Tibial artery (tissue), 4 donors: Measurements from ENCODE around the gene EPB41L4B.

Source experiments
- DNase-seq, 2 donors: peaks; one replicate each; pipeline ENCODE4 v3.0.0-alpha.2; 2019
- H3K27ac ChIP-seq, 2 donors: fragments of 200-600 bp; sonication (generic) in 1 of 2; 1 replicate in 1 of 2; 2 replicates in 1 of 2; pipeline ENCODE4 v1.5.1; 2018 to 2019; ENCODE audit warnings: mild to moderate bottlenecking in 1 of 2
- H3K27me3 ChIP-seq, 2 donors: fragments of 200-600 bp; sonication (generic) in 1 of 2; one replicate each; pipeline versions ENCODE4 v1.5.1 to v1.6.0; 2016 to 2019
- H3K36me3 ChIP-seq, 3 donors: fragments of 200-600 bp; sonication (generic) in 2 of 3; one replicate each; pipeline ENCODE4 v1.5.1; 2016 to 2019; ENCODE audit warnings: mild to moderate bottlenecking in 2 of 3
- H3K4me1 ChIP-seq, 4 donors: fragments of 200-600 bp; sonication (generic) in 2 of 4; 1 replicate in 3 of 4; 2 replicates in 1 of 4; pipeline ENCODE4 v1.5.1; 2016 to 2019
- H3K4me3 ChIP-seq, 2 donors: fragments of 200-600 bp; sonication (generic) in 1 of 2; 1 replicate in 1 of 2; 2 replicates in 1 of 2; pipeline ENCODE4 v1.5.1; 2018 to 2019; ENCODE audit warnings: mild to moderate bottlenecking in 2 of 2
- H3K9me3 ChIP-seq, 3 donors: fragments of 200-600 bp; sonication (generic) in 1 of 3; one replicate each; pipeline ENCODE4 v1.5.1; 2016 to 2019
- intact Hi-C: fragments of 100-400 bp; cut with DNase I; formaldehyde crosslinking; loops from one replicate; pipeline ENCODE4 v1.15.0; 2023; ENCODE audit warnings: low total_unique reads
- TF ChIP-seq, protein P1 (sequence below), 2 experiments: fragments of 200-600 bp in 1 of 2; fragments of 450-650 bp in 1 of 2; IDR thresholded peaks; one replicate each; pipeline ENCODE4 v1.5.1; 2017 to 2019; ENCODE audit warnings: antibody characterized with exemption in 2 of 2, mild to moderate bottlenecking in 1 of 2, moderate library complexity in 1 of 2

EPB41L4B gene

DNA sequence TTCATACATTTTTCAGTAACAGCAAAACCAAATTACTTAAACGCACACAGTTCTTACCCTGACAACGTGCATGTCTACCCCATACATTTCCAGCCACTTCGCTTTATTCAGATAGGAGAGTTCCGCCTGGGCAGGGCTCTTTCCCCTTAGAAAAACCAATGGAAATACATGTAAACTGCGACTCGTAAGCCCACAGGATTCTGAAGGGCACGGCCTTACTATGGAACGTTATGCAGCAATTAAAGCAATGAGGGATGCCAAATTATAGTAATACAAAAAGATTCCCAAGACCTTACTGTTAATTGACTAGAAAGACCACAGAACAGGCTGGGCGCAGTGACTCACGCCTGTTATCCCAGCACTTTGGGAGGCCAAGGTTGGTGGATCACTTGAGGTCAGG, 64.5 kb downstream of the EPB41L4B start:
- Histone ChIP-seq H3K9me3 (no peaks in the 10 kb centered on the region), H3K4me3 (no peak overlapping the region), H3K4me1 (peaks cover 0 to 23% (median 15%) of the 10 kb centered on the region in 4 donors), H3K36me3 (no peaks in the 10 kb centered on the region), H3K27ac (no peak overlapping the region), H3K27me3 (no peaks in the 10 kb centered on the region)
- intact Hi-C loops: no loop called here
- DNase-seq: no peak
- TF ChIP-seq, protein P1, sequence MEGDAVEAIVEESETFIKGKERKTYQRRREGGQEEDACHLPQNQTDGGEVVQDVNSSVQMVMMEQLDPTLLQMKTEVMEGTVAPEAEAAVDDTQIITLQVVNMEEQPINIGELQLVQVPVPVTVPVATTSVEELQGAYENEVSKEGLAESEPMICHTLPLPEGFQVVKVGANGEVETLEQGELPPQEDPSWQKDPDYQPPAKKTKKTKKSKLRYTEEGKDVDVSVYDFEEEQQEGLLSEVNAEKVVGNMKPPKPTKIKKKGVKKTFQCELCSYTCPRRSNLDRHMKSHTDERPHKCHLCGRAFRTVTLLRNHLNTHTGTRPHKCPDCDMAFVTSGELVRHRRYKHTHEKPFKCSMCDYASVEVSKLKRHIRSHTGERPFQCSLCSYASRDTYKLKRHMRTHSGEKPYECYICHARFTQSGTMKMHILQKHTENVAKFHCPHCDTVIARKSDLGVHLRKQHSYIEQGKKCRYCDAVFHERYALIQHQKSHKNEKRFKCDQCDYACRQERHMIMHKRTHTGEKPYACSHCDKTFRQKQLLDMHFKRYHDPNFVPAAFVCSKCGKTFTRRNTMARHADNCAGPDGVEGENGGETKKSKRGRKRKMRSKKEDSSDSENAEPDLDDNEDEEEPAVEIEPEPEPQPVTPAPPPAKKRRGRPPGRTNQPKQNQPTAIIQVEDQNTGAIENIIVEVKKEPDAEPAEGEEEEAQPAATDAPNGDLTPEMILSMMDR (IDR thresholded peaks at IDR 0.05): no peak

DNA sequence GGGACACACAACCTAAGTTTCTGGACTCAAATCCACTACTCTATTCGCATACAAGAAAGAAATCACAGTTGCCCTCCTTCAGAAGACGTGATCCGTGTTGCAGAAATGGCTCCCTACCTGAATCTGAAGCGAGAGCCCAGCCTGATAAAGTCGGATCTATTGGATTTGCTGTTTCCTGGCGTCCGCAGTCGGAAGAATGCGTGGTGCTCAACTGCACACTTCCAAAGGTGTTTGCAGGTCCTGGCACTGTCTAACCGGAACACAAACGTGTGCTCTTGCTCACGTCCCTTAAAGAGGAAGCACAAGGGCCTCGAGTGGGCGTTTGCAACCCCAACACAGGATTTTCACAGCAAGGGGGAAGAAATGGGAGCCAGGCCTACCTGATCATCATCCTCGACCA, 65.5 kb downstream of the EPB41L4B start:
- Histone ChIP-seq H3K27ac (no peak overlapping the region), H3K4me3 (no peak overlapping the region), H3K9me3 (no peaks in the 10 kb centered on the region), H3K4me1 (peaks cover 0 to 23% (median 15%) of the 10 kb centered on the region in 4 donors), H3K27me3 (no peaks in the 10 kb centered on the region), H3K36me3 (no peaks in the 10 kb centered on the region)
- DNase-seq: no peak
- TF ChIP-seq, protein P1 (IDR thresholded peaks at IDR 0.05): no peak
- intact Hi-C loops: no loop called here

DNA sequence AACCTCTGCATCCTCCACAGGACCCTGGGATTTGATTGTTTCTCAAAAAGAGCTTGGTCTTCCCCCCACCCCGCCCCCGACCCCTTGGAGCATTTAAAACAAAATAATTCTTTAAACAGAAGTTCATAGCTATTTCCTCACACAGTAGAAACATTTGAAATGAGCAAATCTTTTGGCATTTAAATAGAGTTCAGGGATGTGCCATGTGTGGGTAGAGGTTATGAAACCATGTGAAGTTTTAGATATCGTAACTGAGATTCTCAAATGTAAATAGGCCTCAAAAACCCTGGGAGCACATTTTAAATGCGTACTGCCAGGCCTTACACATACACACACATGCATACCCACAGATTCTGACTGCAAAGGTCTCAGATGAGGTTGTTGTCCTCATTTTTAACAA, 66.5 kb downstream of the EPB41L4B start:
- peaks cover 0 to 23% (median 15%) of the 10 kb centered on the region in 4 donors for H3K4me1 ChIP-seq
- no peaks in the 10 kb centered on the region for H3K36me3 ChIP-seq
- TF ChIP-seq, protein P1 (IDR thresholded peaks at IDR 0.05): no peak
- intact Hi-C loops: no loop called here
- DNase-seq: no peak
- peak overlapping the region; percentile 34 to 53 for H3K27ac ChIP-seq
- no peak overlapping the region for H3K4me3 ChIP-seq
- H3K9me3 ChIP-seq: no peaks in the 10 kb centered on the region
- H3K27me3 ChIP-seq: no peaks in the 10 kb centered on the region

DNA sequence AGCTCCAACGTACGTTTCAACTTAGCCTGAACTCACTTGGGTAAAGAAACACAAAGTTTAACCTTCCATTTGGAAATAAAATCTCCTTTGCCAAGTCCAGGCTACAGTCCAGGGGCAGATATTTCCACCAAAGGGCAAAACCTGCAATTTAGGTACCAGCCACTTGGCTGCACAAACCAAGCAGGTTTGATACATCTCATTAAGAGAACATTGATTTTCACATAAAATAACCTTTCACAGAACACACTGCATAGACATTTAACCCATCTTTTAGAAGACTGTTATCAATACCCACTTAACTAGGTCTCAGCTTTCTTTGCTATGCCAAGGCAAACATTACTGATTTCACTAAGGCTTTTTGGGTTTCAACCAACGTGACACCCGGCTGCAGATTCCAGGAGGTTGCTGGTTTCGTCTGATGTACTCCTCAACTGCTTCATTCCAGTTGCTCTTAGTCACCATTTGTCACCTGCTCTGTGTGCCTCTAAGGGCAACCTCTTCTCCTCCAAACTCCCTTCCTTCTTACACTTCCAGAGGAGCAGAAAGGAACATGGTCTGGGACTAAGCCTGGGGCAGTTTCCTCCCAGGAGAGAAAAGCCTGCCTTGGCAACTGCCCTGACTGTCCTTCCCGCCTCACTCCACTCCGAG, 67.1 kb downstream of the EPB41L4B start:
- H3K9me3 ChIP-seq: no peaks in the 10 kb centered on the region
- DNase-seq: no peak
- peak overlapping the region; percentile 34 to 53 for H3K27ac ChIP-seq
- intact Hi-C loops: no loop called here
- TF ChIP-seq, protein P1 (IDR thresholded peaks at IDR 0.05): no peak
- no peaks in the 10 kb centered on the region for H3K36me3 ChIP-seq
- H3K27me3 ChIP-seq: no peaks in the 10 kb centered on the region
- peaks cover 0 to 23% (median 15%) of the 10 kb centered on the region in 4 donors for H3K4me1 ChIP-seq
- no peak overlapping the region for H3K4me3 ChIP-seq

DNA sequence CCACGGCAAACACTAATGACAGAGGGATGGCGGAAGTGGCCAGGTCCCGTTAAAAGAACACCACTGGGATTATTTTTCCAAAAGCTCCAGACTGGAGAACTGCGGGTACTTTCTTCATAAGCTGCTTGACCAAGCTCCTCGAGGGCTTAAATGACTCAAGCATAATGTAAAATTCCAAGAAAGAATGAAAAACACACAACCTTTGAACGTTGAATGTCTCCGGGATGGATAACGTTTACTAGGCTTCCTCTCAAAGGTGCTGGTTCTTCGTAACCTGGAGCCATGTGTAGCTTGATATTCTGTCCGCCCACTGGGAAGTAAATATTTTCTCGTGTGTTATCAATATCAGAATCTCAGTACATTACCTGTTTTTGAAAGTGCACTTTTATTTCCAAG, 67.6 kb downstream of the EPB41L4B start:
- Histone ChIP-seq H3K9me3 (no peaks in the 10 kb centered on the region), H3K36me3 (no peaks in the 10 kb centered on the region), H3K4me1 (peaks cover 0 to 23% (median 15%) of the 10 kb centered on the region in 4 donors), H3K27me3 (no peaks in the 10 kb centered on the region), H3K27ac (peak overlapping the region; percentile 34 to 53), H3K4me3 (no peak overlapping the region)
- DNase-seq: no peak
- TF ChIP-seq, protein P1 (IDR thresholded peaks at IDR 0.05): no peak
- intact Hi-C loops: no loop called here
